HG03280 (cell line): Measurements from ENCODE around the gene SAC3D1.

Experiments
- ATAC-seq: cut with Tn5 transposase; IDR thresholded peaks from one replicate; pipeline ENCODE4 v1.9.1; 2021; ENCODE audit warnings: mild to moderate bottlenecking, moderate library complexity; ENCODE audit not compliant: unreplicated experiment

Gene SAC3D1

DNA sequence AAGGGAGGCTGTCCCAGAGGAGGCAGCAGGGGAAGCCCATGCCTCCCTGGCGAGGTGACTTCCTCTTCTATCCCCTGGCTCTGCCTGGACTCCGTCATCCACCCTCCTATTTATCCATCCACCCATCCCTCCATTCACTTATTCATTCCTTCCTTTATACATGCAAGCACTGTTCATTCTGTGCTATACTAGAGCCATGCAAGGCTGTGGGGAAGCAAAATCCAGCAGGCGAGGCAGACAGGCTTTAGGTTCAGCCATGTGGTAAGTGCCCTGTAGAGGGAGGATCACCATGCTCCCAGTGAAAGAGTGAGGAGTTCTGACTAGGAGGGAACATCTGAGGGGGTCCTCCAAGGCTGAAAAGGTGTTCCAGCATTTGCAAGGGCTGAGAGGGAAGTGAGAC lies 18.5 kb downstream of the SAC3D1 start:
- no peak for ATAC-seq

DNA sequence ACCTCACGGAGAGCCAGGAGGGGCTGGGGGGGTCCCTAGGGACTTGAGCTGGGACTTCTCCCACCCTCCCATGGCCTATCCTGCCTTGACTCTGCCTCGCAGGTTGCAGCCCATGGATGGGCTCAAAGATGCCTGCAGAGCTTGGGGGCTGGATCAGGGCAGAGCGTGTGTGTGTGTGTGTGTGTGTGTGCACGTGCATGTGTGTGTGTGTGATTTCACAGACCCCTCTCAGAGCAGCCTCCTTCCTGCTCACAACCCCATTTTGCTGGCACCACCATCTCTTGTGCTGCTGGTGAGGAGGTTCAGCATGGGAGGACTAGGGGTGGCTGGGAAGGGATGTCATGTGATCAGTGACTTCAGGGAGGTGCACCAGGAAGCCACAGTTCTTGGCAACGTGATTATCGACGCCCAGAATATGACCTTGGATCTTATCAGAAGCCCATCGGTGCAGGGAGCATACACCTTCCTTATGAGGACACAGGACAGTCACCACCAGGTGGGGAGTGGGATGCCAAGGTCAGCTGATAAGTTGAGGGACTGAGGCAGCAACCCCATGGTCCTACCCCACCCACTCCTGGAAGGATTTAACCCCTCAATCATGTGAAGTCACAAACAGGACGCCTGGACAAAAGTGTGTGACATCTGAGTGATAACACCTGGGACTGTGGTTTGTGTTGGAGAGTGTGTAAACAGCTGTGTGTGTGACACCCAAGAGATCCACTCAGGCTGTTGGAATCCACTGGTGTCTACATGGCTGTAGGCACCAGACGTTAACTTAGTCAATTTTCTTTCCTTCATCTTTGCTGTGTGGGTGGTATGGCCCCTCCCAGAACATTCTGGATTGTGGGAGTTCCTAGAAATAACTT lies 19.2 kb downstream of the SAC3D1 start:
- no peak for ATAC-seq

- no peak for ATAC-seq
Observed at GRCh38 chr11:65060913-65061408, 20.0 kb downstream of the SAC3D1 start.

DNA sequence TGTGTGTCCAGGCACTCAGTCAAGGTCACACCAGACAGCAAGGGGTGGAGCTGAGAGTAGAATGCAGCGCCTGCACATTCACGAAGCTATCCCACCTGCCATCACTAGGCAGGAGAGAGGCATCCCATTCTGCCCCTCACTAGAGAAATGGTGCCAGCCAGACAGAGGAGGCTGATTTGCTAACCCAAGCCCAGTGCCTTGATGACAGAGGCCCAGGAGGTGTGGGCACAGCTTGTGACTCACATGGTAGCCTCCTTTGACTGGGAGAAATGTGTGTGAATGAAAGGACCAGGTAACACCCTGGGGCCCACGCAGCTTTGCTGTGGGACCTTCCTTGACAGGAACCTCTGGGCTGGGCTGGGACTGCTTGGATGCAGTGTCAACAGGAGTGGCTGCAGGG lies 22.5 kb downstream of the SAC3D1 start:
- ATAC-seq = no peak

- no peak for ATAC-seq
Observed at GRCh38 chr11:65064847-65065240, 23.8 kb downstream of the SAC3D1 start.

DNA sequence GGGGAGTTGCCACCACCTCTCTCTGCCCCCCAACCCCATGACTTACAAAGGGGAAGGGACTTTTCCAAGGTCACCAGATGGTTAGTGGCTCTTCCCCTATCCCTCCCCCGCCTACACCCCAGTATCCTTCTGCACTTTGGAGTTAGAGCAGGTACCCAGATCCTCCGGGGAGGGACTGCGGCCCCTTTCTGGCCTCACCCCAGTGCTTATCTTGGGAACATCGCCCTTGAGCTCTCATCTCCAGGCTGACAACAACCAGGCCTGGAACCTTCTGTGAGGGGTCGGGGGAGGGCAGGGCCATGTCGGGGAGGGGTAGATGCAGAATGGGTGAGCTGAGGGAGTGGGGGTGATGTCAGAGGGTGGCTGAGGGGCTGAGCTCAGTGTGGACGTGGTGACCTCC lies 24.8 kb downstream of the SAC3D1 start:
- no peak for ATAC-seq

- ATAC-seq = no peak
Observed at GRCh38 chr11:65066315-65066714, 25.3 kb downstream of the SAC3D1 start.

DNA sequence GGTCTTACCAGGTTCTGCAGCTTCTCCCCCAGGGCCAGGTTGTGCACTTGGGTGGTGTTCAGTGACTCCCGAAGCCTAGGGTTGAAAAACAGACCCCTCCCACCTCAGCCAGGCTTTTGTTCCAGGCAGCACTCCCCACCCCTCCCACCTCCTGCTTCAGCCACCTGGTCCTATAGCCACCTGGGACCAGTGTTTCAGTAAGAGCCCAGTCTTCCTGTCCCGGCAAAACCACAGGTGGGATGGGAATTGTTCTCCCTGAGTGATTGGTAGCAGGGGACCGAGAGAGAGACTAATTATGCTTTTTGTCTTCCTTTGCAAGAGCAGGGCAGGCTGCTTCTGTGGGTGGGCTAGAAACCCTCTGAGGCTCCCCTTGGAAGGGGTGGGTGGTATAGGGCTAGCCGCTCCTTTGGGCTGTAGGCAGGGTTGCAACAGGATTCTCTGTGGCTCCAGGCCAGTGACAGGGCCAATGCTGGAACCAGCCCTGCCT lies 25.8 kb downstream of the SAC3D1 start:
- no peak for ATAC-seq

GRCh38 chr11:65067446-65067845 lies 26.4 kb downstream of the SAC3D1 start:
- ATAC-seq = no peak

- ATAC-seq = no peak
Observed at GRCh38 chr11:65069217-65069616, 28.2 kb downstream of the SAC3D1 start.

GRCh38 chr11:65071907-65072630 lies 31.1 kb downstream of the SAC3D1 start:
- ATAC-seq = no peak

- no peak for ATAC-seq
Observed at GRCh38 chr11:65072631-65072966, 31.6 kb downstream of the SAC3D1 start.

GRCh38 chr11:65077451-65077850 lies 36.4 kb downstream of the SAC3D1 start:
- no peak for ATAC-seq

GRCh38 chr11:65078151-65078550 lies 37.1 kb downstream of the SAC3D1 start:
- no peak for ATAC-seq

DNA sequence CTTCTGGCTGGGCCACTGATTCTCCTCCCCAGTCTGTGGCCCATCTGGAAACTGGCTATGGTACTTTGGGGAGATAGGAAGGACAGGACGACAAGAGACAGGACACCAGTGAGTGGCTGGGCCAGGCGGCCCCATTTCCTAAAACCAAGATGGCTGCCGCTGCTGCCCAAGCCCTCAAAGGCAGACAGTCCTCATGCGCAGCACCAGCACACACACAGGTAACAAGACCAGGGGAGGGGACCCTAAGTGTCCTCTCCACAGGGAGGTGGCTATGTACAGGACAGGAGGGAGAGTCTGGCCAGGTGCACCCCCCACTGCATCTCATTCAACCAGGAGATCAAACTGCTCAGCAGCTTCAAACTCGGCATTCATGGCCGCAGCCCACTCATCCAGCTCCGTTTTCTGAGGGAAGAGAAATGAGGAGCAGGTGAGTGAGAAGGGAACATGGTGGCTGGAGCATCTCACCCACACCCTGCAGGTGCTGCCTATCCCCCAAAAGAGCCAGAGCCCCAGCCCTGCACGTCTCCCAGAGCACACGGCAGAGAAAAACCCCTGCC lies 37.9 kb downstream of the SAC3D1 start:
- no peak for ATAC-seq

DNA sequence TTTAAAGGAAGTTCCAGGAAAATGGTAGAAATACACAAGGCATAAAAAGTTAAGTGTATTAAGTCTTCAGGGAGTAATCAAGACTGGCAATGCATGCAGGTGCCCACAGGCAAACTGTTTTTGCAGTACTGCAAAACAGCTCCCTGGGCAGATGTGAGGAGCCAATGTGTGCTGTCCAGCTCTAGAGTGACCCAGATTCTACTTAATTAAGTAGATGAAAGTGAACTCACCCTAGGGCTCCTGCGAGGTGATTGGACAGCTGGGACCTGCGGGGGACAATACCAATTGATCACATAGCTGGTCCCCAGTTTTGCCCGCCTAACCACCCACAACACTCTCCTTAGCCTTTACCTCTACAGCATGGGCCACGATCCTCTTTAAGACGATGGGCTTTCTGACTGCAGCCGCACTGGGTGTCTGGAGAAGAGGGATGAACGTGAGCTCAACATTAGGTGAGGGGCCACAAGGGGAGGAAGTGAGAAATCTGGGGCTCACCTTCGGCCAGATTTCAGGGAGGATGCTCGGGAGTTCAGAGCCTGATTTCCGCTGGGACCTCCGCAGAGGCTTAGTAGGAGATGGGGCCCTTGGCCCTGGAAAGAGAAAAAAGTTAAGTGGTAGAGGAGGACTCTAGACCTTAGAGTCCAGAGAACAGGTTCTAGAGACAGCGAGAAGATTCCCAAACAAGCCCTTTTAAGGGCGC lies 42.3 kb downstream of the SAC3D1 start:
- no peak for ATAC-seq

- ATAC-seq = peak; percentile 89
Observed at GRCh38 chr11:65083834-65084597, 43.0 kb downstream of the SAC3D1 start, which contains the start of the genes CDCA5 and ZFPL1. CDCA5 (minus strand) TSS chr11:65084040; CDS start chr11:65083978, 62 bp downstream. ZFPL1 (plus strand) TSS chr11:65084222; CDS start chr11:65084699, 477 bp downstream.

- ATAC-seq = no peak
Observed at GRCh38 chr11:65084598-65085375, 43.8 kb downstream of the SAC3D1 start.

DNA sequence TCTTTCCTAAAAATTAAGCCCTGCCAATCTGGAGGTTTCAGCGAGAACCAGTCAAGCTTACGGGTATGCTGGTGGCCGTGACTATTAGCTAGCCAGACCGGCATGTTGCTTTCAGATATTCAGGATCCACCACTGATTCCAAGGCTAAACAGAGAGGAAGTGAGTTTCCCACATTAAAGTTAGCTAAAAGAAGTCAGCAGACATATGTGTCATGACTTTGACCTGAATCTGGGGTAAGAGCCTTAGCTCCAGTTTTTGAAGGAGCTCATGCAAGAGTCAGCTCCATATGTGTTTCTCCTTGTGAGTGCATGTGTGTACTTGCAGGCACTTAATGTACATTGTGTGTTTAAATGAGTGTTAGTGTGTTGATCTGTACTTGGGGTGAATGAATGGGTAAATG lies 44.4 kb downstream of the SAC3D1 start:
- ATAC-seq = no peak
